HUDEP-2 (cell line): Measurements from ENCODE around the gene GCNT4.

Experiments used
- DNase-seq, 76 experiments: peaks; one replicate each; lab custom pipeline; 2025; ENCODE audit not compliant: unreplicated experiment in 76 of 76; lab: John Stamatoyannopoulos, UW

GCNT4 gene

GRCh38 chr5:75018805-75019587 lies 33.4 kb downstream of the GCNT4 start:
- no peak for DNase-seq

GRCh38 chr5:75017971-75018370 lies 34.4 kb downstream of the GCNT4 start:
- DNase-seq = no peak

DNA sequence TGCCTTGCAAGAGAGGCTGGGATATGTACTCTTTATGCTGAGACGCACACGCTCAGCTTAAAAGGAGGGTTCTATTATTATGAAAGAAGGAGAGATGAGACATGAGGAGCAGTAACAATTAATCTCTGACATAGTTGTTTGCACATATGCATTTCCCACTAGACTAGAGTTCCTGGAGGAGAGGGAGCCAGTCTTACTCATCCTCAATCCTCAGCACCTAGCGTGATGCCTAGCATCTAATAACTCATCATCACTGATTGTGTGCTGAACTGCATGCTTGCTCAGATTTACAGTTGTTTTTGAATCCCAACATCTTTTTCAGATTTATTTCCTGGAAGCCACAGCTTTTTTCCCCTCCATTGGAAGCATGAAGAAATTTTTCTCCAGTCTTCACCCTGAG lies 35.5 kb downstream of the GCNT4 start:
- no peak for DNase-seq

- no peak for DNase-seq
Observed at GRCh38 chr5:75012748-75013147, 39.6 kb downstream of the GCNT4 start.

DNA sequence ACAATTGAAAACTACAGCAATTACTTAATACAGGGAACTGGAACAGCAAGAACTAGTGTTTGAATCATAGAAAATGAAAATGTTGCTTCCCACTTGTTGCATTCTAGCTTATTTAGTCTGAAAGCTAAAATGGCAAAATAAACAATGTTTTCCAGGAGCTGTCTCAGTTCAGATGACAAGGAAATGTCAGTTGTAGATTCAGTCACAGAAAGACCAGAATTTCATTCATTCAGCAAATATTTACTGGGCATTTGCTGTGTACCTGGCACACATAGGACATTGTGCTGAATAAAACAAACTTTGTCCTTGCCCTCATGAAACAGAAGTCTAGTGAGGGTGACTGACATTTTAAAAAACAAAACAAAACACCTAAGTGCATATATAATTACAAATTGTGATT lies 41.5 kb downstream of the GCNT4 start:
- DNase-seq = no peak

- DNase-seq = no peak
Observed at GRCh38 chr5:75009556-75010345, 42.6 kb downstream of the GCNT4 start.

- no peak for DNase-seq
Observed at GRCh38 chr5:75006865-75007822, 45.2 kb downstream of the GCNT4 start.

DNA sequence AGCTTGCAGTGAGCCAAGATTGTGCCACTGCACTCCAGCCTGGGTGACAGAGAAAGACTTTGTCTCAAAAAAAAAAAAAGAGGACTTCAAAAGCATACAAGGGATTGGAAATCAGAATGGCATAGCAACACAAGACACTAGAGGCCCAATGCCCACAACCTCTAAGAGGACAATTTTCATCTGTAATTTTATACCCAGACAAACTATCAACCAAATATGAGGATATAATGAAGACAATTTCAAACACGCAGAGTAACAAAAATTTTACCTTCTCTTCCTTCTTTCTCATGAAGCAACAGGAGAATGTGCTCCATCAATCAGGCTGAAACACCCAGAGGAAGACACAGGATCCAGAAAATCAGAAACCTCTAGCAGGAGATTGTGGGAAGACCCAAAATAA lies 46.8 kb downstream of the GCNT4 start:
- DNase-seq = no peak
